HG03469 (cell line): Measurements from ENCODE around the gene UGT1A10.

Experiments used
- ATAC-seq: cut with Tn5 transposase; IDR thresholded peaks from one replicate; pipeline ENCODE4 v1.9.1; 2021; ENCODE audit warnings: mild to moderate bottlenecking, moderate library complexity, moderate number of reproducible peaks; ENCODE audit not compliant: unreplicated experiment

Gene UGT1A10

GRCh38 chr2:233818639-233819621 lies 182.7 kb downstream of the UGT1A10 start:
- no peak for ATAC-seq

GRCh38 chr2:233819884-233820773 lies 183.9 kb downstream of the UGT1A10 start:
- no peak for ATAC-seq

GRCh38 chr2:233820774-233821105 lies 184.5 kb downstream of the UGT1A10 start:
- ATAC-seq = no peak

GRCh38 chr2:233821196-233821595 lies 184.9 kb downstream of the UGT1A10 start:
- no peak for ATAC-seq

- ATAC-seq = no peak
Measured at GRCh38 chr2:233821709-233822100, 185.5 kb downstream of the UGT1A10 start.

- ATAC-seq = no peak
Measured at GRCh38 chr2:233822101-233822771, 186.0 kb downstream of the UGT1A10 start.
